Muscle layer of colon (tissue), 2 donors: Measurements from ENCODE around the gene ARHGAP12.
A peak's percentile ranks its signal among the peaks of the same experiment; 100 is the strongest.
"Not testable (repeated sequence)": the region's sequence is repeated elsewhere in the genome, so short reads cannot be mapped to it uniquely, and the experiment has no call there.

Source experiments
- H3K27ac ChIP-seq: one replicate; pipeline ENCODE4 v1.7.0; 2013; ENCODE audit warnings: low read depth, mild to moderate bottlenecking, low read length, moderate library complexity
- H3K27me3 ChIP-seq, 2 donors: one replicate each; pipeline ENCODE4 v1.7.0; 2013; ENCODE audit warnings: low read length in 2 of 2, mild to moderate bottlenecking in 2 of 2; ENCODE audit not compliant: insufficient read depth in 2 of 2, control insufficient read depth in 1 of 2
- H3K36me3 ChIP-seq: one replicate; pipeline ENCODE4 v1.7.0; 2013; ENCODE audit warnings: mild to moderate bottlenecking, low read length; ENCODE audit not compliant: insufficient read depth
- H3K4me1 ChIP-seq: one replicate; pipeline ENCODE4 v1.7.0; 2013; ENCODE audit warnings: mild to moderate bottlenecking, low read length; ENCODE audit not compliant: insufficient read depth
- H3K4me3 ChIP-seq, 2 donors: one replicate each; pipeline ENCODE4 v1.7.0; 2013; ENCODE audit warnings: low read length in 2 of 2, low read depth in 1 of 2, mild to moderate bottlenecking in 1 of 2, moderate library complexity in 1 of 2
- H3K9ac ChIP-seq: one replicate; pipeline ENCODE4 v1.7.0; 2013; ENCODE audit warnings: low read length
- H3K9me3 ChIP-seq: one replicate; pipeline ENCODE4 v1.7.0; 2013; ENCODE audit warnings: mild to moderate bottlenecking, low read length
- donor health status: abdominal sarcoma.
- donor health status: Adenocarcinoma of cecum.

The ARHGAP12 gene

DNA sequence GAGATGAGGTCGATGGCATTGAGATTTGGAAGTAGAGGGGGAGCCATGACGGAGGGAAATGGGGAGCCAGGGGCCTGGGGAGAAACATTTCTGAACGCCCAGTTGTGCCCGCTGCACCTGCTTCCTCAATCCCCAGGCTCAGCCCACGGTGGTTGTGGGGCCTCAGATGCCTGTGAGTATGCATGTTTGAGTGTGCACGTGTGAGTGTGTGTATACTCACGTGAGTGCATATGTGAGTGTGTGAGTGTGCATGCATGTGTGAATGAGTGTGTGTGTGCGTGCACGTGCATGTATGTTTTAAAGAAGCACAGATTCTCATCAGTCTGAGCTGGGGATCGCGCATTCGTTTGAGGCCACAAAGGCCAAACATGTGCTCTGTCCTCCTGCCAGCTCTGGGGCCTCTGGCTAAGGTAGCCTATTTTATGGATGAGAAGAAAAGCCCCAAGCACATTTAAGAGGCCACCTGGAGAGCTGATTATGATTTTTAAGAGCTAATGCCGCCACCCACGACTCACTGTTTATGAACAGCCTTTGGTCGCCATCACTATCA is 154.8 kb downstream of the ARHGAP12 start:
- H3K9ac ChIP-seq, result no peak overlapping the region
- H3K36me3 ChIP-seq, result no peaks in the 10 kb centered on the region
- H3K4me1 ChIP-seq, result peaks cover 21% of the 10 kb centered on the region
- H3K27me3 ChIP-seq, result no peaks in the 10 kb centered on the region
- no peaks in the 10 kb centered on the region for H3K9me3 ChIP-seq
- H3K4me3 ChIP-seq, result no peak overlapping the region
- H3K27ac ChIP-seq, result no peak overlapping the region

DNA sequence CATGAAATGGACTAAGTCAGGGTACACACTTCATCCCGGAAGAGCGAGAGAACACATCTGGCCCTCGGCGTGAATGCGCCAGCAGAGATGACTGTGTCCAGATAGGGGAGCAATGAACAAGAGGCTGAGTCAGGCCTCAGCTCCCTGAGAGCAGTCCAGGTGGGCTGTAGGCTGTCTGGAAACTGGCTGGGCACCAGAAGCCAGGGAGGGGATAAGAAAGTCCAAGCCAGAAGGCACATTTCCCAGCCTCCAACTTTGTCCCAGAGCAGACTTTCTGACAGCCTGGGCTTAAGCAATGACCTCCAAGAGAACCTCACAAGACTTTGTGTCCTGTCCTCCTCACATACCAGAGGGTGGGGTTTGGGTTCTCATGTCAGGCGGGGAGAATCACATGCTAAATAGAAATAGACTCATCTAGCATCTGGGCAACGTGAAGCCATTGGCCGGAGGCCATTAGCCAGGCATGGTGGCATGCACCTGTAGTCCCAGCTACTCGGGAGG is 157.2 kb downstream of the ARHGAP12 start:
- H3K27me3 ChIP-seq, result no peaks in the 10 kb centered on the region
- H3K4me1 ChIP-seq, result peaks cover 21% of the 10 kb centered on the region
- peak overlapping the region; percentile 36 for H3K27ac ChIP-seq
- no peaks in the 10 kb centered on the region for H3K9me3 ChIP-seq
- H3K36me3 ChIP-seq, result no peaks in the 10 kb centered on the region
- H3K4me3 ChIP-seq, result no peak overlapping the region
- H3K9ac ChIP-seq, result no peak overlapping the region

DNA sequence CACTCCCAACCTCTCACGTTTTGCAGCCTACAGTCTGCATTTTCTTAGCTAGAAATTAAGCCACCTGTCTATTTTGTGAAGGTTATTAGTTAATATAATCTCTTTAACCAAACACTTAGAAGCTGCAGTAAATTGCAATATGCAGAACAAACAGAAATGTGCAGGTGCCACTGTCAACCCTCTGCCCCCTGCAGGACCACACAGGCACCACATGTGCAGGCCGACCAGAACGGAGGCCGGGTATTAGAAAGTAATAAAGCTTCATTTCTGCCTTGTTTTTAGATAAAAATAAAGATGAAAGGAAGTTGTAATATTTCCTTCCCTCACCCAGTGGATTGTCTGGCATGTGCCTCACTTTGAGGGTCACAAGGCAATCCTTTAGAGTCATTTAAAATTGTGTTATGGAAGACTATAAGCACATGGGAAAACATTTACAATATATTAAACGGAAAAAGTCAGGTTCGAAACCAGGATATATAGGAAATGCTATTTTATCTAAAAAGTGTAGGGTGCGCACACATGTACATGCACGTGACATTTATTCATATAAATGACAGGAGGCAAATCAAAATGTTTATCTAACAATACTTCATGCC is 158.2 kb downstream of the ARHGAP12 start:
- Histone ChIP-seq H3K27ac (no peak overlapping the region), H3K27me3 (no peaks in the 10 kb centered on the region), H3K36me3 (no peaks in the 10 kb centered on the region), H3K9me3 (no peaks in the 10 kb centered on the region), H3K4me3 (no peak overlapping the region), H3K9ac (no peak overlapping the region), H3K4me1 (peaks cover 21% of the 10 kb centered on the region)

DNA sequence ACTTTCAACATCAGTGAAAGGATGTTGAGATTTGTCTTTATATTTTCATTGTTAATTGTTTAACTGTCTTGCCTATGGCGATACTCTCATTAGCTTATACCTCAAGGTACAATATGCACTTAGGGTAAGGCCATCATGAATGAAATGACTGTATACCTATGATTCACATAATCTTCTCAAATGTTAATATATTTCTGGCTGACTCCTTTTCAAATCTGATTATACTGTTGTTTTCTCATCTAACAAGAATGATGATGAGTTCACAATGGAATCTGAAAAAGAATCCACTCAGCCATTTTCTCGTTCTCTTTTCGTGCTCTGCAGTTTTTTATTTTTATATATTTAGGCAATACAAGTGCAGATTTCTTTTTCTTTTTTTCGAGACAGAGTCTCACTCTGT is 159.1 kb downstream of the ARHGAP12 start:
- Histone ChIP-seq H3K4me1 (peaks cover 17% of the 10 kb centered on the region), H3K9me3 (no peaks in the 10 kb centered on the region), H3K27ac (no peak overlapping the region), H3K27me3 (no peaks in the 10 kb centered on the region), H3K9ac (no peak overlapping the region), H3K4me3 (no peak overlapping the region), H3K36me3 (no peaks in the 10 kb centered on the region)

DNA sequence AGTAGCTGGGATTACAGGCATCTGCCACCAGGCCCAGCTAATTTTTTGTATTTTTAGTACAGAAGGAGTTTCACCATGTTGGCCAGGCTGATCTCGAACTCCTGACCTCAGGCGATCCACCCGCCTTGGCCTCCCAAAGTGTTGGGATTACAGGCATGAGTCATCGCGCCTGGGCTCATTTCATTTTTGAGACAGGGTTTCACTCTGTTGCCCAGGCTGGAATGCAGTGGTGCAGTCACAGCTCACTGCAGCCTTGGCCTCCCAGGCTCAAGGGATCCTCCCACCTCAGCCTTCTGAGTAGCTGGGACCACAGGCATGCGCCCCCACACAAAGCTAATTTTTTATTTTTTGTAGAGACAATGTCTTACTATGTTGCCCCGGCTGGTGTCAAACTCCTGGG is 159.7 kb downstream of the ARHGAP12 start:
- not testable (repeated sequence) for H3K27ac ChIP-seq, H3K27me3 ChIP-seq, H3K4me3 ChIP-seq, H3K36me3 ChIP-seq, H3K9me3 ChIP-seq, H3K9ac ChIP-seq
- peaks cover 11% of the 10 kb centered on the region for H3K4me1 ChIP-seq

DNA sequence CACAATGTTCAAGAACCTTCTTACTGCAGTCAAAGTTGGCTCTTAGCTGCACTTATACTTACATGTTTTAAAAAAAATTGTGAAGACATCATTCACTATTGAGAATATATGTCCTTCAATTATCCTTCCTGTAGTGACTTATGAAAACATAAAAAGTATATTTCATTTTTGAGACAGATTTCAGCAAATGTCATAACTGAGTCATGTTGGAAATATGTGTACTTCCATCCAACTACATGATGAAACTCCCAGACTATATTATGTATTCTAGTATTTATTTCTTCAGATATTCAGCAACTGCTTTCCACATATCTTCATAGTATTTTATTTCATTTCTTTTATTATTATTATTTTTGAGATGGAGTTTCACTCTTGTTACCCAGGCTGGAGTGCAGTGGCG is 160.2 kb downstream of the ARHGAP12 start:
- H3K4me3 ChIP-seq, result no peak overlapping the region

DNA sequence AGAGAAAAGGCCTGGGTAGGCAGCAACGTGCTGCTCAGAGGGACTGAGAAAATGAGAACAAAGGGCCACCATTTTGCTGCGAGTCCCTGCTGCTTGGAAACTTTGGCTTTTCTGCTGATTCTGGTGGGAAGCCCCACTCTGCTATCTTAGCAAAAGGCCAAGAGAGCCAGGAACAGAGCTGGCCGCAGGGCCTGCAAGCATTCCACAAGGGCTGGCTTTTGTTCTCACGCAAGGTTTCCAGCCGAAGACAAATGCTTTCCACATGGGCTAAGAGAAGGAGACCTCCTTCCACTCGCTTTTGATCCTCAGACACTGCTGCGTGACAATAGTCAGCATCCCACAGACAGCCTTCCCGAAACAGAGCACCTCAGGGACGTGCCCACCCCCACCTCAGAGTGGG is 163.1 kb downstream of the ARHGAP12 start:
- Histone ChIP-seq H3K4me3 (no peak overlapping the region), H3K27me3 (no peaks in the 10 kb centered on the region), H3K9me3 (no peaks in the 10 kb centered on the region), H3K4me1 (peaks cover 6% of the 10 kb centered on the region), H3K27ac (no peak overlapping the region), H3K36me3 (no peaks in the 10 kb centered on the region), H3K9ac (no peak overlapping the region)

More for the DNA sequence above, 160.2 kb downstream of the ARHGAP12 start:
- Histone ChIP-seq H3K9ac (no peak overlapping the region), H3K27me3 (no peaks in the 10 kb centered on the region), H3K36me3 (no peaks in the 10 kb centered on the region), H3K27ac (no peak overlapping the region), H3K4me1 (peaks cover 10% of the 10 kb centered on the region), H3K9me3 (no peaks in the 10 kb centered on the region)

DNA sequence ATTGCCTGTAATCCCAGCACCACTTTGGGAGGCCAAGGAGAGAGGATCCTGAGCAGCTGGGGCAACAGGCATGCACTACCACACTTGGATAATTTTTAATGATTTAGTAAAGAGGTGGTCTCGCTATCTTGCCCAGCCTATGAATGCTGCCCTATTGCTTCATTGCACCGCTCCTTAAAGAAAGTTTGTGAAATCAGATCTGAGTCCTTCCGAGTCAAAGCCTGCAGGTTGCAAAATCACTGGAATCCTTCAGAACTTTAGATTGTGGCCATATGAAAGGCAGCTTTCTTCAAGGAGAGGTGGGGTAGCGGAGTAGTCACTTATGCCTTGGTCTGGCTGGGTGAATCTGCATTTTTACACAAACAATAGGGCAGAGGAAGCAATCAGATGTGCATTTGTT is 166.3 kb downstream of the ARHGAP12 start:
- H3K4me3 ChIP-seq, result no peak overlapping the region
- peaks cover 20% of the 10 kb centered on the region for H3K4me1 ChIP-seq
- H3K9me3 ChIP-seq, result no peaks in the 10 kb centered on the region
- no peaks in the 10 kb centered on the region for H3K27me3 ChIP-seq
- no peaks in the 10 kb centered on the region for H3K36me3 ChIP-seq
- no peak overlapping the region for H3K9ac ChIP-seq
- no peak overlapping the region for H3K27ac ChIP-seq

DNA sequence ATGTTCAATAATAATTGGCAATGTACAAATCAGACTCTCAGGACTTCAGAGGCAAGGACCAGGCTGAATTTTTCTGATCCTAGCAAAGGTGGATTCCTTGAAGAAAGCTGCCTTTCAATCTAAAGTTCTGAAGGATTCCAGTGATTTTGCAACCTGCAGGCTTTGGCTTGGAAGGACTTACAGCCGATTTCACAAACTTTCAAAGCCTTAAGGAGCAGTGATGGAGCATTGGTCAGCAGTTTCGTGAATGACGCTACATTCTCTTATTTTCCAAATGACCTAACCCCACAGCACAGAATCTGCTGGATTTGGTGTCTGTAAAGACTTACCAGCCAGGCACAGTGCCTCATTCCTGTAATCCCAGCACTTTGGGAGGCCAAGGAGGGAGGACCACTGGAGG is 167.5 kb downstream of the ARHGAP12 start:
- peak overlapping the region; percentile 94 for H3K27ac ChIP-seq
- no peaks in the 10 kb centered on the region for H3K36me3 ChIP-seq
- H3K4me3 ChIP-seq, result no peak overlapping the region
- H3K9ac ChIP-seq, result no peak overlapping the region
- H3K27me3 ChIP-seq, result no peaks in the 10 kb centered on the region
- H3K4me1 ChIP-seq, result peaks cover 26% of the 10 kb centered on the region
- no peaks in the 10 kb centered on the region for H3K9me3 ChIP-seq

DNA sequence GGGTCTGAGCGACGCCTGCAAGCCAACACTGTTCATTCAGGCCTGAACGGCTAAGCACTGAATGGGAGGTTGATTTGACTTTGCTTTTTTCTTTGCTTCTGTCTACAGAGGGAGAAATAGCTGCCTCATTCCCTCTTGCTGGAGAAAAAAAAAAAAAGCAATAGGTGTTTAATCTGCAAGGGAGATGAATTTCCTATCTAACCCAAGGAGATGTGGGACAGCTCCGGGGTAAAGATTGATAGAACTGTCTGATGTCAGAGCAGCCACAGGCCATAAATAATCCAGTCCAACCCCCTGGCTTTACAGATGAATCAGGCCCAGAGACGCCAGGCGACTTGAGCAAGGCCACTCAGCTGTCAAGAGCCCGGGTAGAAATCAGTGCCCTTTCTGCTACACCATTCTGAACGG is 168.0 kb downstream of the ARHGAP12 start:
- Histone ChIP-seq H3K4me3 (peak overlapping the region; percentile 3 to 68), H3K9ac (peak overlapping the region; percentile 63), H3K4me1 (peaks cover 26% of the 10 kb centered on the region), H3K36me3 (no peaks in the 10 kb centered on the region), H3K27me3 (no peaks in the 10 kb centered on the region), H3K27ac (peak overlapping the region; percentile 94), H3K9me3 (no peaks in the 10 kb centered on the region)

DNA sequence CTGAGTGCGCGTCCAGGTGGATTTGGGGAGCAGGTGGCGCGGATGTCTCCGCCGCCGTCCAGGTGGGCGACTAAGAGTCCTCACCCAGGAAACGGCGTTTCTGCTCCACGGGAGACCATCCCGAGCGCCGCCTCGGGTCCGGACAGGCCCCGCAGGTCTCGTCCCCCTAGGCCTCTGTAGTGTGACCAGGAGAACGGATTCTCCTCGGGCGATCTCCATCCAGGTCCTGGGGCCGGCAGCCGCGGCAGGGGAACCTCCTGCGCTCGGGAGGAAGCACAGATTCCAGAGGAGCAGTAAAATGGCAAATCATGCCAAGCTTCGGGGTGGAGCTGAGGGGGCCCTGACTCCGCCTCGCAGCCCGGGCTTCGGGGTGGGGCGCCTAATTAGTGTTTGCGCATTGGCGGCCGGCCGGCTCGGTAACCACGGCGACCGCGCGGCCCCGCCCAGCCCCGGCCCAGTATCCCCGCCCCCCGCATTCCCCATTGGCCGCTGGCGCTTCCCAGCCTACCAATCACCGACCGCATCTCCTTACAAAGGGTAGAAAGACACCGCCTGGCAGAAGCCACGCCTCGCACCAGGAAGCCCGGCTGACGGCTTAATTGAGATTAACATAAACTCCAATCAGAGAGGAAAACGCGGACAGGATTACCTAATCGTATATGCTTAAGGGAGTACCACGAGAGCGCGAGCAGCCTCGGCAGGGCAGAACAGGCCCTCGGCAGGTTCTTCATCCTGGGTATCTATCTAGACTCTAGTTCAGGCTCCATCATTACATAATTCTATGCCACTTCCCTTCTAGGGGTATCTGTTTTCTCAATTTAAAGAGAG is 168.6 kb downstream of the ARHGAP12 start:
- Histone ChIP-seq H3K36me3 (no peaks in the 10 kb centered on the region), H3K27ac (peak overlapping the region; percentile 94), H3K9me3 (no peaks in the 10 kb centered on the region), H3K27me3 (no peaks in the 10 kb centered on the region), H3K4me3 (peak overlapping the region; percentile 75 to 81), H3K4me1 (peaks cover 28% of the 10 kb centered on the region), H3K9ac (peak overlapping the region; percentile 80)
